ENCODE results near the gene SUMF2. TPM values are rescaled to one million over a fixed set of nuclear protein-coding genes. Genes with fewer than 3 reads are reported as not detected.
"Not testable (repeated sequence)": the region's sequence is repeated elsewhere in the genome, so short reads cannot be mapped to it uniquely, and the experiment has no call there.

Gene SUMF2
- polyA plus RNA-seq, 2 of the 4 experiments (the other 2 are of a cell fraction): 85.2 to 106 TPM

GRCh38 chr7:56079450-56080185 lies 15.5 kb downstream of the SUMF2 start:
- POLR2A ChIA-PET: no interaction called here
- no peak overlapping the region for H3K4me2 ChIP-seq
- H3K4me1 ChIP-seq: peaks cover 7% of the 10 kb centered on the region; the same call in 1 of the 3 replicates
- H3K27ac ChIP-seq: no peak overlapping the region
- H3K4me3 ChIP-seq: no peak overlapping the region
- no peak for TF ChIP-seq CBX8 (IDR thresholded peaks at IDR 0.05)
- TF ChIP-seq FOSL2 (IDR thresholded peaks at IDR 0.05): no peak
- no peak for TF ChIP-seq FOSL2 (CRISPR knock-in tag; IDR thresholded peaks at IDR 0.05)
- no peak for TF ChIP-seq RARB (CRISPR knock-in tag; IDR thresholded peaks at IDR 0.05)
- no peak for TF ChIP-seq GATA3 (IDR thresholded peaks at IDR 0.05; ENCODE audit: borderline replicate concordance)
- no peak for TF ChIP-seq ZC3H11A (IDR thresholded peaks at IDR 0.05)
- TF ChIP-seq JUNB (IDR thresholded peaks at IDR 0.05): no peak
- TF ChIP-seq FOXS1 (CRISPR knock-in tag; IDR thresholded peaks at IDR 0.05): no peak
- TF ChIP-seq HES2 (IDR thresholded peaks at IDR 0.05): no peak
- no peak for TF ChIP-seq KDM5A (IDR thresholded peaks at IDR 0.05)
- TF ChIP-seq JUN (IDR thresholded peaks at IDR 0.05): no peak
- TF ChIP-seq HOXA7 (CRISPR knock-in tag; IDR thresholded peaks at IDR 0.05): no peak
- no peak for TF ChIP-seq POLR2AphosphoS2 (conservative IDR thresholded peaks at IDR 0.05; ENCODE audit: low read length)
- no peak for TF ChIP-seq SMC3 (IDR thresholded peaks at IDR 0.05)
- TF ChIP-seq NFE2L2 (conservative IDR thresholded peaks at IDR 0.05; ENCODE audit: low read length): no peak
- ATAC-seq: peak; percentile 53 to 73; a peak in 4 of 6 replicates
- FAIRE-seq: no peak
- no peaks in the 10 kb centered on the region for H3K9me3 ChIP-seq
- CTCF ChIA-PET: interaction anchor here (0.5 to 3.3 kb wide), 6 partner anchors 9 to 131 kb away, joined by 3 to 13 read pairs (median 4); partner anchors contain the start of genes NIPSNAP2, PHKG1 and SUMF2
- peak in 1 of 2 experiments; percentile 40 for DNase-seq (ENCODE audit: low read depth in 1 of 2, low spot score in 1 of 2)
- WGBS (ENCODE audit: missing lambda C conversion rate): 70% methylated on average over 12 of the region's 12 CpGs

GRCh38 chr7:56080726-56081435 lies 16.8 kb downstream of the SUMF2 start:
- H3K9me3 ChIP-seq; DNase-seq (ENCODE audit: low read depth in 1 of 2, low spot score in 1 of 2); FAIRE-seq; H3K27ac ChIP-seq; POLR2A ChIA-PET; H3K4me3 ChIP-seq; ATAC-seq; H3K4me2 ChIP-seq; H3K4me1 ChIP-seq: not testable (repeated sequence)
- CTCF ChIA-PET: interaction anchor here (3.2 to 3.3 kb wide), 2 partner anchors 8 to 12 kb away, joined by 11 to 13 read pairs; partner anchors contain the start of gene PHKG1
- WGBS (ENCODE audit: missing lambda C conversion rate): 92% methylated on average over 28 of the region's 28 CpGs

GRCh38 chr7:56081626-56082340 lies 17.7 kb downstream of the SUMF2 start:
- DNase-seq (ENCODE audit: low read depth in 1 of 2, low spot score in 1 of 2): no peak
- no peak for FAIRE-seq
- H3K4me3 ChIP-seq: no peak overlapping the region
- CTCF ChIA-PET: no interaction called here
- TF ChIP-seq BCL3 (IDR thresholded peaks at IDR 0.05) (no peak), KDM5A (IDR thresholded peaks at IDR 0.05) (no peak), HDAC2 (IDR thresholded peaks at IDR 0.05) (no peak), E2F6 (IDR thresholded peaks at IDR 0.05; ENCODE audit: borderline replicate concordance, low read depth) (no peak), NPAS2 (CRISPR knock-in tag; IDR thresholded peaks at IDR 0.05; ENCODE audit: borderline replicate concordance) (no peak), POLR2AphosphoS2 (conservative IDR thresholded peaks at IDR 0.05; ENCODE audit: low read length) (no peak), JUN (IDR thresholded peaks at IDR 0.05) (no peak), RARB (CRISPR knock-in tag; IDR thresholded peaks at IDR 0.05) (no peak), RCOR1 (IDR thresholded peaks at IDR 0.05; ENCODE audit: low read depth, low read length) (no peak), FOXS1 (CRISPR knock-in tag; IDR thresholded peaks at IDR 0.05) (no peak), FOSB (CRISPR knock-in tag; IDR thresholded peaks at IDR 0.05) (no peak), EP300 (IDR thresholded peaks at IDR 0.05) (no peak), SREBF2 (IDR thresholded peaks at IDR 0.05) (no peak), HOXA7 (CRISPR knock-in tag; IDR thresholded peaks at IDR 0.05) (no peak), HOXB5 (CRISPR knock-in tag; IDR thresholded peaks at IDR 0.05) (no peak), REST (IDR thresholded peaks at IDR 0.05) (no peak), ESRRA (IDR thresholded peaks at IDR 0.05; ENCODE audit: borderline replicate concordance, low read length) (no peak), POLR2A (IDR thresholded peaks at IDR 0.05; ENCODE audit: low read length) (no peak), SMC3 (IDR thresholded peaks at IDR 0.05) (no peak)
- WGBS (ENCODE audit: missing lambda C conversion rate): 97% methylated on average over 16 of the region's 29 CpGs
- no peak overlapping the region for H3K4me2 ChIP-seq
- no peak for ATAC-seq
- H3K4me1 ChIP-seq: peaks cover 7% of the 10 kb centered on the region; the same call in 1 of the 3 replicates
- H3K9me3 ChIP-seq: no peaks in the 10 kb centered on the region
- POLR2A ChIA-PET: no interaction called here
- no peak overlapping the region for H3K27ac ChIP-seq

All from A549 (cell line).